HG03159 (cell line): ENCODE results near the gene EFEMP1.
"Not testable (repeated sequence)": the region's sequence is repeated elsewhere in the genome, so short reads cannot be mapped to it uniquely, and the experiment has no call there.

ENCODE experiments used
- ATAC-seq: cut with Tn5 transposase; IDR thresholded peaks from one replicate; pipeline ENCODE4 v1.9.1; 2021; ENCODE audit warnings: mild to moderate bottlenecking, moderate library complexity; ENCODE audit not compliant: unreplicated experiment

EFEMP1 gene

GRCh38 chr2:55837073-55837472 is 86.5 kb downstream of the EFEMP1 start:
- ATAC-seq = no peak

- ATAC-seq = not testable (repeated sequence)
Observed at GRCh38 chr2:55831671-55832410, 91.7 kb downstream of the EFEMP1 start.

- no peak for ATAC-seq
Observed at GRCh38 chr2:55827855-55828254, 95.7 kb downstream of the EFEMP1 start.

GRCh38 chr2:55827428-55827827 is 96.2 kb downstream of the EFEMP1 start:
- ATAC-seq = not testable (repeated sequence)

- ATAC-seq = no peak
Observed at GRCh38 chr2:55826246-55826645, 97.3 kb downstream of the EFEMP1 start.

GRCh38 chr2:55824551-55825096 is 99.0 kb downstream of the EFEMP1 start:
- no peak for ATAC-seq
